HG03103 (cell line): Measurements from ENCODE around the gene CD151.
A peak's percentile ranks its signal among the peaks of the same experiment; 100 is the strongest.

Experiments
- ATAC-seq: cut with Tn5 transposase; IDR thresholded peaks from one replicate; pipeline ENCODE4 v1.9.1; 2021; ENCODE audit warnings: low read depth; ENCODE audit not compliant: unreplicated experiment

CD151 gene

DNA sequence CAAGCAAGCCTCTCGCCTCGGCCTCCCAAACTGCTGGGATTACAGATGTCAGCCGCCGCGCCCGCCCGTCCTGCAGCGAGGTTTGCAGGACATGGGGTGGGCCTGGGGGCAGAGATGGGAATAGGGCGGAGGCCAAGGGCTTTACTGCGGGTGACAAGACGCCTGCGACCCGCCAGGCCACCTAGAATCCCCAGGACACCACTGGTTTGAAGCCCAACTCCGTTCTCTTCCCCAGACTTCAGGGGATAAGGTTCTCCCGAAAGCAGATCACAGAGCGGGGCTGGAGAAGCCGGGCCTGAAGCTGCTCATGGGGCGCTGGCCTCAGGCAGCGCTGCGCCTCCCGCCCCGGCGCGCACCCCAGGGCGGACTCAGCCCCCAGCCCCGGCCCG is 9.2 kb downstream of the CD151 start:
- ATAC-seq, result peak; percentile 22

GRCh38 chr11:842370-843002 is 9.7 kb downstream of the CD151 start, which contains the start of the genes POLR2L and TSPAN4:
Gene POLR2L, minus strand, starts transcription at chr11:842529. Its CDS starts 21 bp downstream, at chr11:842508.
Gene TSPAN4, plus strand, starts transcription at chr11:842852. Its CDS starts 7,453 bp downstream, at chr11:850305.
- peak; percentile 45 for ATAC-seq

DNA sequence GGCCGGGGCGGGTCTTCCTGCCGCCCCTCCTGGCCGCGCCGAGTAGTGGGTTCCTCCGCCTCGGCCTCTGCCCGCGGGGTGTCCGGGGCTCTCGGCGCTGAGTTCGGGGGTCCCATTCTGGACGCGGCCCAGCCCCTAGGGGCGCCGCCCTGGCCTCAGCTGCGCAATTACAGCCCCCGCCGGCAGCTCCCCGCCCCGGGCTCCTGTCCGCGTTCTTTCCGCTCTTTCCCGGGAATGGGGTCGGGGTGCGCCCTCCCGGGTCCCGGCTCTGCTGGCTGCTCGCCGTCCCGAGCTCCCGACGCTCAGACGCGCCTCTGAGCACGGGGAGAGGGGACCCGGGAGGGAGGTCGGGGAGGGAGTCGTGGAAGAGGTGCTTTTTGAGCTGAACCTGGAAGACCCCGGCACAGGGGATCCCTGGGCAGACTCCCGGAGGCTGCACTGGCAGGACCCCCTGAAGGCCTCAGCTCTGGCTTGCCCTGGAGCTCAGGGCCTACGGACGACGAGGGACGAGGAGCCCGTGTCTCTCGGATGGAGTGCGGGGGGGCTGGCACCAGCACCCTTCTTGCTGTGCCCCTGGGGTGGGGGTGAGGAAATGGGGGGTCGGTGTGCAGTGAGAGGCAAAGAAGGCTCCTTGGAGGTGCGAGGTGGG is 10.5 kb downstream of the CD151 start:
- ATAC-seq, result no peak

GRCh38 chr11:843818-844692 is 11.3 kb downstream of the CD151 start:
- ATAC-seq, result no peak

DNA sequence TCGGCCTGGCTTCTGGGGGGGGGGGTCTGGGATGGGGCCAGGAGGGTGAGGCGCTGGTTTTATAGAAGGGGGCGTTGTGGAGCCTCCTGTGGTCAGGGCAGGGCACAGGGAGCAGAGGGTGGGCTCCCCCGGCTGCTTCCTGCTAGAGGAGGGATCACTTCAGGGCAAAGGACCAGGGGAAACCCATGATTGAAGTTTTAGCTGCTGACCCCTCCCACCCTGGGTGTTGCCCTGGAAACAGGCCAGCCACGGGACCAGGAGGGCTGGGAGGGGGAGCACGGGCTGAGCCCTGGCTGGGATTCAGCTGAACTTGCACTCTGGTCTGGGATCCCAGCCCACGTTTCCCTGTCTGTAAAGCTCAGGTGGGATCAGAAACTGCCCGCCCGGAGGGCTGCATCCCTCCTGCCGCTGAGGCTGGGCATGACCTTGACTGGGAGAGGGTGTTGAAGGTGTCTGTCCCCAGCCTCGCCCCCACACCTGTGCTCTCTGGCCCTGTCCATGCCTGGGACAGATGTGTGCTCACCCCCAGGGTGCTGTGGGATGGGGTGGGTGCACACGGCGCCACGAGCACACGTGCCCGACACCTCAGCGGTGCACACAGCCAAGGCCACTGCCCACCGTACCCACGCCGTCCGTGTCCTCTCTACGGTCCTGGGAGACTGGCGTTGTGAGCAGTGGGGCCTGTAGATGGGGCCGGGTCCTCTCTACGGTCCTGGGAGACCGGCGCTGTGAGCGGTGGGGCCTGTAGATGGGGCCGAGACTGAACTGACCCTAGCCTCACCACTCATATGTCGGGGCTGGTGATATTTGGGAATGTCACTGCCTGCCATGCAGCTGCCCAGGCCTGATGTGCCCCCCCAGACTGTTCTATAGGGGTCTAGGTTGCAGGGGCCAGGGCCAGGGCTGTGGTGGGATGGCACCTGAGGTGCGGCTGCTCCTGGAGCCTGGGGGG is 12.2 kb downstream of the CD151 start:
- no peak for ATAC-seq

GRCh38 chr11:845872-846495 is 13.2 kb downstream of the CD151 start:
- no peak for ATAC-seq

GRCh38 chr11:846496-847098 is 13.8 kb downstream of the CD151 start:
- ATAC-seq, result no peak

GRCh38 chr11:847876-848275 is 15.1 kb downstream of the CD151 start:
- ATAC-seq, result no peak

DNA sequence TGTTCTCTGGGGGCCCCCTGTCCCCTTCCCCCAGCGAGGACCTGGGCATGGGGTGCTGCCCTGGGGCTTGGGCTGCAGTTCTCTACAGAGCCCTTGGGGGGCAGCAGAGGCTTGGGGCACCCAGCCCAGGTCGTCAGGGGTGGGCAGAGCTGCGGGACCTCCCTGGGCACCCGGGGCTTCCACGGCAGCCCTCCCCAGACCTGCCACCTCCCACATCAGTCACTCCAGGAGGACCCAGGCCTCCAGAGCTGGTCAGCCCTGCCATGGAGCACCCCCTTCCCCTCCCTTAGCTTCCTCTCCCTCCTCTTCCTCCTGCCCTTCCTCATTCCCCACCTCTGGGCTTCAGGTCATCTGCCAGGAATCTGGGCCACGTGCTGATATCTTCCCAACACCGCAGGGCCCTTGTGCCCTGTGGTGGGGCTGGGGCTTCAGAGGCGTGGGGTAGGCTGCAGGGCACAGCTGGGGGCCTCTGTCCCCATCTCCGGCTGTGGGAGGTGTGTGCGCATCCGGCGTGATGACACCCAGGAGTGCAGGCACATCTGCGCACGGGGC is 15.7 kb downstream of the CD151 start:
- no peak for ATAC-seq

- ATAC-seq, result no peak
Observed at GRCh38 chr11:849104-849824, 16.5 kb downstream of the CD151 start.

GRCh38 chr11:849951-850774 is 17.4 kb downstream of the CD151 start:
- ATAC-seq, result no peak

GRCh38 chr11:850775-851763 is 18.3 kb downstream of the CD151 start:
- ATAC-seq, result no peak

DNA sequence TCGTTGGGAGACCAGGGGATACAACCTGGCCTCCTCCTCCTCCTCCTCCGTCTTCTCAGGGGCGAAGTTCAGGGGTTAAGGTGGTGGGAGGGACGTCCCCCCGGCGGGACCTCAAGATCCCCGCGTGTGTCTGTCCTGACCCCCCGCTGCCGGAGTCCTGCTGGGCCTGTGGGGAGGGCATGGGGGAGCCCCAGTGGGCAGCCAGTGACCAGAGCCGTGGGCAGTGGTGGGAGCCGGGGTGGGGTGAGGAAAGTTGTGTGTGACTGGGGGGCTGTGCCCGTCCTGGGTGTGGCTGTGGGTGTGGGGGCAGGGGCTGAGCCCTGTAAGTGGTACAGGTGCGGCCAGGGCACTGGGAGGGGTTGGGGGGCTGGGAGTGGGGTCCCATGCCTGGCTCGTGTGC is 20.0 kb downstream of the CD151 start:
- no peak for ATAC-seq

DNA sequence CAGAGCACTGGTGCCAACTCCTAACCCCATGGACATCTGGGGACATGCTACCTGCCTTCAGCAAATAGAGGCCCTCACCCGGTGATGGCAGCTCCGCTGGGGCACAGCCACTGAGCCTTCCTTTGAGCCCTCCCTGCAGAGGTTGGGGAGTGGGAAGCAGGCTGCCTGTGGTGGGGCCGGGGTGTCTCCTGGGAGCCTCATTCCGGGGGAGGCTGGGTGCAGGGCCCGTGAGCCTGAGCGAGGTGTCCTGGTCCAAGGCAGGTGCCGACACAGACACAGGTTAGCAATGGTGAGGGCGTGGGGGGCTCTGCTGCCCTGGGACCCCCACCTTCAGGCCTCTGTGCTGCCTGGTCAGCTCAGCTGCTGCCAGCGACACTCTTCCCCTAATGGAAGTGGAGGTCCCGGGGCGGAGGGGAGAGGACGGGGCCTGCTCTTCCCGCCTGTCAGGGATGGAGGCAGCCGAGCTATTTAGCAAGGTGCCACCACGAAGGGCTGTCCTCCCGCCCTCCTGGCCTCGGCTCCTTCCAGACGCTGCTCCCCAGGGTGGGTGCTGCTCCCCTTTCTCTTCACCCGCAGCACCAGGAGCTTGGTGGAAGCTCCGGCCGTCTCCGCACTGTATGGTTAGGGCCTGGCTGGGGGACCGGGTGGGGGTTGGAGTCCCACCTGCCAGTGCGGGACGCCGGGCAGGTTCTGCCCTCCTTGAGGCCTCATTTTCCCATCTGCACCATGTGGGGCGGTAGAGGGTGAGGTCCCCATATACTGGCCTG is 21.1 kb downstream of the CD151 start:
- ATAC-seq, result no peak

DNA sequence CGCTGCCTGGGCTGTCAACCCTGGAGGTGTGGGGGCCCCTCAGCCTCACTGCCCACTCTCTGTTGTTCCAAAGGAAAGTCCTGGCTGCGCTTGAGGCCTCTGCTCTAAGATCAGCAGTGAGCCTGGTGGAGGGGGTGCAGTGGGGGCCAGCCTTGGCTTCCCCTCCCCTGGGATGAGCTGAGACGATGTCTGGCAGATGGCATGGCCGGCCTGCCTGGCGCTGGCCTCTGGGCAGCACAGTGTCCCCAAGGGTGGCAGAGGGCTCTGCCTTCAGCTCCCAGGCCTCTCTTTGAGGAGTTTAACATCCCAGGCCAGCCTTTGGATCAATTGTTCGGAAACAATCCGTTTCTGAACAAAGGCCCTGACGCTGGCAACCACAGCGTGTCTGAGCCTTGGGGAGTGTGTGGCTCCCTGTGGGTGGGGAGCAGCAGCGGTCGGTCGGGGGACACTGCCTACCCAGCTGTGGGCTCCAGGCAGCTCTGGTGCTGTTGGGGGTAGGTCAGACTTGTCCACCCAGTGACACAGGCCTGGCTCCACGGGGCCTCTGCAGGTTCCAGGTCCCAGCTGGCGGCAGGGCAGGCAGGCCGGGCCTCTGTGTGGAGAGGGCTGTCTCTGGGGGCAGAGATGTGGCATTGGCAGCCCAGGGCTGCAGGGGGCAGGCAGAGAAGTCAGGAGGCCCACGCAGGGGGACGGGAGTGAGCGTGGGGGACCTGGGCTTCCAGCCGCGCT is 22.0 kb downstream of the CD151 start:
- ATAC-seq, result no peak
